Stomach (tissue), 19 donors: ENCODE measurements around the gene ITGB2. TPM values are rescaled to one million over a fixed set of nuclear protein-coding genes. Genes with fewer than 3 reads are reported as not detected.
A peak's percentile ranks its signal among the peaks of the same experiment; 100 is the strongest.

ENCODE experiments used
- DNase-seq, 2 donors: peaks; one replicate each; pipeline versions ENCODE4 v3.0.0 to v3.0.0-alpha.2; 2013 to 2019
- H3K27ac ChIP-seq, 5 donors: fragments of 200-600 bp in 4 of 5; sonication (generic) in 4 of 5; one replicate each; pipeline ENCODE4 v1.5.1; 2013 to 2019; ENCODE audit warnings: mild to moderate bottlenecking in 1 of 5, moderate library complexity in 1 of 5
- H3K27me3 ChIP-seq, 3 donors: fragments of 200-600 bp; sonication (generic); one replicate each; pipeline ENCODE4 v1.5.1; 2017 to 2019; ENCODE audit warnings: mixed run types in 1 of 3
- H3K36me3 ChIP-seq, 4 donors: fragments of 200-600 bp; sonication (generic); 1 replicate in 3 of 4; 2 replicates in 1 of 4; pipeline ENCODE4 v1.5.1; 2016 to 2019
- H3K4me1 ChIP-seq, 4 donors: fragments of 200-600 bp; sonication (generic); one replicate each; pipeline ENCODE4 v1.5.1; 2016 to 2019
- H3K4me3 ChIP-seq, 4 donors: fragments of 200-600 bp; sonication (generic) in 3 of 4; one replicate each; pipeline ENCODE4 v1.5.1; 2016 to 2019; ENCODE audit warnings: mild to moderate bottlenecking in 1 of 4
- H3K9me3 ChIP-seq, 4 donors: fragments of 200-600 bp; sonication (generic); one replicate each; pipeline ENCODE4 v1.5.1; 2016 to 2019
- EP300 ChIP-seq: sonication (generic); formaldehyde crosslinking; IDR thresholded peaks from one replicate; pipeline ENCODE4 v1.6.1; 2017; ENCODE audit warnings: antibody characterized with exemption
- POLR2A ChIP-seq, 4 donors: fragments of 450-650 bp; IDR thresholded peaks; one replicate each; pipeline ENCODE4 v1.6.1; 2016; ENCODE audit warnings: antibody characterized with exemption in 4 of 4, control low read depth in 2 of 4, mild to moderate bottlenecking in 1 of 4, moderate library complexity in 1 of 4
- POLR2AphosphoS5 ChIP-seq, 3 donors: sonication (generic); formaldehyde crosslinking; IDR thresholded peaks; one replicate each; pipeline ENCODE4 v1.6.1; 2016; ENCODE audit warnings: antibody characterized with exemption in 3 of 3
- WGBS, 5 donors: extraction: QIAGEN DNeasy Blood & Tissue Kit in 3 of 5; methylation state at CpG; one replicate each; pipeline versions ENCODE4 v1.1.5 to v1.1.7; 2013 to 2018; 5-methylcytosine and 5-hydroxymethylcytosine counted together
- intact Hi-C: fragments of 100-400 bp; cut with DNase I; formaldehyde crosslinking; loops from one replicate; pipeline ENCODE4 v1.15.1; 2023; ENCODE audit warnings: low total_unique reads
- long read RNA-seq, 10 donors: transcript quantifications; one replicate each; lab custom pipeline, GENCODE V29; 2026
- polyA plus RNA-seq, 3 donors: library from polyadenylated mRNA; stranded (reverse); fragments of 200-250 nt; gene quantifications; one replicate each; pipeline ENCODE4 v1.2.3, GENCODE V29; 2013
- total RNA-seq, 5 donors: library from RNA; depleted of rRNA; stranded (reverse); fragments of >200 nt; gene quantifications; one replicate each; pipeline versions ENCODE4 v1.1.0 to v1.2.3, GENCODE V29; 2014 to 2016
- TF ChIP-seq, protein P1 (sequence below), 7 experiments: fragments of 450-650 bp in 4 of 7; fragments of 200-600 bp in 3 of 7; sonication (generic) in 3 of 7; IDR thresholded peaks; one replicate each; pipeline ENCODE4 v1.5.1; 2016 to 2019; ENCODE audit warnings: antibody characterized with exemption in 7 of 7, control low read depth in 2 of 7, mild to moderate bottlenecking in 1 of 7
- donor health status: healthy with polysubstance abuse.
- donor health status: Bipolar disorder and iron deficiency.
- donor health status: healthy.

Gene ITGB2
- total RNA-seq (10 to 100 TPM in 3 of 5 donors, 1 to 10 TPM in 2; 3.5 to 72.2 (median 14.2) TPM), polyA plus RNA-seq (10 to 100 TPM in 2 of 3 donors, 1 to 10 TPM in 1; 6.7 to 25.3 (median 24.1) TPM)
- long read RNA-seq, donor 1, partial matches to known transcripts = 0 of 2 reads
- long read RNA-seq, donor 1, other reads (novel, unspliced or antisense) = 0 of 2 reads
- long read RNA-seq, donor 2, partial matches to known transcripts = 0 of 1 reads
- long read RNA-seq, donor 2, other reads (novel, unspliced or antisense) = 0 of 1 reads
- long read RNA-seq, donor 3, partial matches to known transcripts = 0 of 1 reads
- long read RNA-seq, donor 3, other reads (novel, unspliced or antisense) = 0 of 1 reads
- long read RNA-seq, donor 4 = 0 reads
- long read RNA-seq, donor 5 = 0 reads
- long read RNA-seq, donor 6, partial matches to known transcripts = 0 of 2 reads
- long read RNA-seq, donor 6, other reads (novel, unspliced or antisense) = 0 of 2 reads
- long read RNA-seq, donor 7, partial matches to known transcripts = 0 of 2 reads
- long read RNA-seq, donor 7, other reads (novel, unspliced or antisense) = 0 of 2 reads
- long read RNA-seq, donor 8, partial matches to known transcripts = 0 of 1 reads
- long read RNA-seq, donor 8, other reads (novel, unspliced or antisense) = 0 of 1 reads
- long read RNA-seq, donor 9, partial matches to known transcripts = 0 of 4 reads
- long read RNA-seq, donor 9, other reads (novel, unspliced or antisense) = 0 of 4 reads
- long read RNA-seq, donor 10, partial matches to known transcripts = 0 of 2 reads
- long read RNA-seq, donor 10, other reads (novel, unspliced or antisense) = 0 of 2 reads

DNA sequence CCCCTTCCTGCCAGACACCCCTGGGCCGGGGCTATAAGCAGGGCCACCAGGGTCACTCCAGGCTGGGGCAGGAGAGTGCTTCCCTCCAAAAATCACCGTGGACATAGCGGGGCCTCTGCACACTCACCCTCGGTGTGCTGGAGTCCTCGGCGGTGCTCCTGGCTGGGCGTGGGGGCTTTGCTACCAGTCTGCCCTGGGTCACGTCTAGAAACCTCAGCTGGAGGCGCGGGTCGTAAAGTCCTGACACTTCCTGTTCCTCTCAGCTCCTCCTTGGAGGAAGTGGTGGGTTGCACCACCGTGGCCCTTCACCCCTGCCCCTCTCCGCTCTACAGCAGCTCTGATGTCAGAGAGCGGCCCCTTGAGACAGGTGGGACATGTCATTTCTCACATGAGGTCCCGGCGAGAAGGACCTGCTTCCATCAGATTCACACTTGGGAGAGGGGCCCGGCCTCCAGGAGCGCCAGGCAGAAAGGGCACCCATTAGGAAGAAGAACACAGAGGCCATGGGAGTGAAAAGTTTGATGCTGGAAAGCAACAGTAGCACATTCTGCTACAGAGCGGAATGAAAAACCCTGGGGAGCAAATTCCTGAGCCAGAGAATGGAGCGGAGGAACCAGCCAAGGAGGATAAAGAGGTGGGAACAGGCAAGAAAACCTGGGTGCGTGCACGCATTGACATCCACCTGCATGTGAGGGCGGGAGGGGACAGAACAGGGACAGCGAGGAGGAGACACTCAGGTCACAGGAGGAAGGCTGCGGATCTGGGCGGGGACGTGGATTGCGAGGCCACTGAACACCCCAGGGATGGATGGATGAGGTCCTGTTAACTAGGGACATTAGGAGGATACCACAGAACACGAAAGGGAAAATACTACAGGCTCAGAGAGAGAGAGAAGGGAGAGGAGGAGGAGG, at the start of gene ITGB2:
Gene ITGB2 (minus strand): TSS at position 206 of the 911 bp plus-strand sequence. CDS start 10,117 bp downstream, outside the sequence.
- intact Hi-C loops = no loop called here
- Histone ChIP-seq H3K4me3 (peak within 1 kb of the TSS; percentile 28 to 52 (median 44)), H3K27ac (peak within 1 kb of the TSS in 4 of 5 donors; percentile 13 to 79 (median 60)), H3K27me3 (peaks cover 0 to 42% (median 25%) of the 10 kb centered on the region in 3 donors), H3K9me3 (no peaks in the 10 kb centered on the region), H3K4me1 (peaks cover 0 to 45% (median 4%) of the 10 kb centered on the region in 4 donors), H3K36me3 (peaks cover 0 to 3% (median 0%) of the 10 kb centered on the region in 4 donors)
- TF ChIP-seq, protein P1, sequence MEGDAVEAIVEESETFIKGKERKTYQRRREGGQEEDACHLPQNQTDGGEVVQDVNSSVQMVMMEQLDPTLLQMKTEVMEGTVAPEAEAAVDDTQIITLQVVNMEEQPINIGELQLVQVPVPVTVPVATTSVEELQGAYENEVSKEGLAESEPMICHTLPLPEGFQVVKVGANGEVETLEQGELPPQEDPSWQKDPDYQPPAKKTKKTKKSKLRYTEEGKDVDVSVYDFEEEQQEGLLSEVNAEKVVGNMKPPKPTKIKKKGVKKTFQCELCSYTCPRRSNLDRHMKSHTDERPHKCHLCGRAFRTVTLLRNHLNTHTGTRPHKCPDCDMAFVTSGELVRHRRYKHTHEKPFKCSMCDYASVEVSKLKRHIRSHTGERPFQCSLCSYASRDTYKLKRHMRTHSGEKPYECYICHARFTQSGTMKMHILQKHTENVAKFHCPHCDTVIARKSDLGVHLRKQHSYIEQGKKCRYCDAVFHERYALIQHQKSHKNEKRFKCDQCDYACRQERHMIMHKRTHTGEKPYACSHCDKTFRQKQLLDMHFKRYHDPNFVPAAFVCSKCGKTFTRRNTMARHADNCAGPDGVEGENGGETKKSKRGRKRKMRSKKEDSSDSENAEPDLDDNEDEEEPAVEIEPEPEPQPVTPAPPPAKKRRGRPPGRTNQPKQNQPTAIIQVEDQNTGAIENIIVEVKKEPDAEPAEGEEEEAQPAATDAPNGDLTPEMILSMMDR (IDR thresholded peaks at IDR 0.05) = no peak
- TF ChIP-seq POLR2AphosphoS5 (IDR thresholded peaks at IDR 0.05) = no peak
- TF ChIP-seq EP300 = no peak
- TF ChIP-seq POLR2A (IDR thresholded peaks at IDR 0.05) = no peak
- 54 to 70% (median 61%) methylated on average over 25 to 29 of the region's 29 CpGs for WGBS, 5 donors
- peak; percentile 40 to 53 for DNase-seq

- intact Hi-C loops = no loop called here
- Histone ChIP-seq H3K4me1 (peaks cover 18 to 55% (median 42%) of the 10 kb centered on the region in 4 donors), H3K27me3 (no peaks in the 10 kb centered on the region), H3K9me3 (no peaks in the 10 kb centered on the region), H3K27ac (peak overlapping the region in 3 of 5 donors; percentile 9 to 81 (median 50)), H3K4me3 (no peak overlapping the region), H3K36me3 (peaks cover 12 to 66% (median 59%) of the 10 kb centered on the region in 4 donors)
- 70 to 86% (median 85%) methylated on average over 22 to 24 of the region's 24 CpGs for WGBS, 5 donors
- TF ChIP-seq POLR2AphosphoS5 (IDR thresholded peaks at IDR 0.05) (no peak), POLR2A (IDR thresholded peaks at IDR 0.05) (no peak), EP300 (no peak)
- TF ChIP-seq, protein P1 (IDR thresholded peaks at IDR 0.05) = no peak
- DNase-seq = no peak
These were observed 49.4 kb upstream of the ITGB2 start for GRCh38 chr21:44969931-44970755.

GRCh38 chr21:44969066-44969670, 48.5 kb upstream of the ITGB2 start:
- Histone ChIP-seq H3K36me3 (peaks cover 12 to 60% (median 50%) of the 10 kb centered on the region in 4 donors), H3K27ac (peak overlapping the region in 2 of 5 donors; percentile 50 to 81), H3K27me3 (no peaks in the 10 kb centered on the region), H3K4me1 (peaks cover 20 to 64% (median 46%) of the 10 kb centered on the region in 4 donors), H3K4me3 (no peak overlapping the region), H3K9me3 (no peaks in the 10 kb centered on the region)
- intact Hi-C loops = no loop called here
- TF ChIP-seq, protein P1 (IDR thresholded peaks at IDR 0.05) = no peak
- TF ChIP-seq POLR2A (IDR thresholded peaks at IDR 0.05) = no peak
- TF ChIP-seq POLR2AphosphoS5 (IDR thresholded peaks at IDR 0.05) = no peak
- TF ChIP-seq EP300 = no peak
- WGBS, 5 donors = 84 to 92% (median 84%) methylated on average over 16 to 20 of the region's 20 CpGs
- DNase-seq = no peak
